GM19463 (cell line): Measurements from ENCODE around the gene EEIG1.

Experiments
- ATAC-seq: cut with Tn5 transposase; IDR thresholded peaks from one replicate; pipeline ENCODE4 v1.9.1; 2021; ENCODE audit warnings: mild to moderate bottlenecking, moderate library complexity; ENCODE audit not compliant: unreplicated experiment

The EEIG1 gene

DNA sequence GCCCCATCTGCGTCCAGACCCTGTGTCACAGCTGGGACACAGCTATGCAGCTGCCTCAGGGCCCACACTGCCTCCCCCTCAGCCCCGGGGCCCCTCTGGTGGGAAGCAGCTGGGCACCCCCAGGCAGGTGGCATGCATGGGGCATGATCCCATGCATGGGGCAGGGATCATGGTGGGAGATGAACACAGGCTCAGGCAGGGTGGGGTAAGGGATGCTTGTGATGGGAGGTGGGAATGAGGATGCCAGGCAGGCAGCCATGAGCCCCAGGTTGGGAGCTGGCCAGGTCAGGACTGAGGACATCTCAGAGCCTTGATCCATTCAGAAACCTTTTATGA is 19.7 kb downstream of the EEIG1 start:
- ATAC-seq = no peak

DNA sequence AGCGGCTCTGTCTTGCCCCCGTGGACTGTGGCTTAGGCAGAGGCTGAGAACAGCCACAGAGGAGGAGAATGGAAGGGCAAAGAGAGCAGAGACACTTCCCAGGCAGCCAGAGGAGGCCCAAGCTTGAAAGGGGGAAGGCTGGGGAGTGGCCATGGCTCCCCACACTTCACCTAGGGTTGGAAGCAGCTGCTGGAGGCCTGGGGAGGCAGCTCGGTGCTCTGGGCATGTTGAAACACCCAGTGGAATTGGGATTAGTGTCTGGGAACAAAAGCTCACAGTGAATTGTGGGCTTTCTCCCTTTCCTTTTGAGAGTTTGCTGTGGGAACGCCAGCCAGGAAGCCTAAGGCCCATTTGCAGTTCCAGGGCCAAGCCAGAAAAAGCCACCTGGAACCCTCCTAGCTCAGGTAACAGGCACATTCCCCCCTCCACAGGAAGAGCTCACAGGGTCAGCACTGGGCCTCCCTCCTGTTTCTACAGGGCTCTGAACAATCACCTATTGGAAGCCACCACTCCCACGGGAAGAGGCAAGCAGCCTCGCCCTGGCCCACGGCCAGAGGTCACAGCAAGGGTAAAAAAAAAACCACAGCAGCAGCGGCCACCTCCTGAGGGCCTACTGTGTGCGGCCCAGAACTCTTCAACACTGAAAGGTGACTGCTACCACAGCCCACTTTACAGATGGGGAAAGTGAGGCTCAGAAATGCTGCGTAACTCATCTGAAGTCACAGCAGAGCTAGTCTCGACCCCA is 20.2 kb downstream of the EEIG1 start:
- no peak for ATAC-seq

DNA sequence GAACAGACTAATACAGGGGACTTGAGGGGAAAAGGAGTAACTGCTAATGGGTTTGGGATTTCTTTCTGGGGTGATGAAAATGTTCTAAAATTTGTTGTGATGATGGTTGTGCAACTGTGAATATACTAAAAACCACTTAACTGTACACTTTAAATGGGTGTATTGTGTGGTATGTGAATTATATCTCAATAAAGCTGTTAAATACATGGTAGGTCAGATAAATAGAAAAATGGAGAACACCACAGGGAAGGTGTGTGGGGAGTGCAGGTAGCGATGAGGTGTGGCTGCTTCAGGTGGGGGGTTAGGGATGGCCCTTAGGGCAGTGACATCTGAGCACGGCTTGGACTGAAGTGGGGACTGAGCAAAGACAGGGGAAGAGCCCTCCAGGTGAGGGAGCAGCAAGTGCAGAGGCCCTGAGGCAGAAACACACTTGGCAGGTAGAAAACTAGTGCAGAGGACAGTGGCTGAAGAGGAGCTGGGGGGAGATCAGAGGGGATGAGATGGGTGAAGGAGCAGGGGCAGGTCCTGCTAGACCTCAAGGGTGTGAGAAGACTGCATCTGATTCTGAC is 20.9 kb downstream of the EEIG1 start:
- no peak for ATAC-seq

DNA sequence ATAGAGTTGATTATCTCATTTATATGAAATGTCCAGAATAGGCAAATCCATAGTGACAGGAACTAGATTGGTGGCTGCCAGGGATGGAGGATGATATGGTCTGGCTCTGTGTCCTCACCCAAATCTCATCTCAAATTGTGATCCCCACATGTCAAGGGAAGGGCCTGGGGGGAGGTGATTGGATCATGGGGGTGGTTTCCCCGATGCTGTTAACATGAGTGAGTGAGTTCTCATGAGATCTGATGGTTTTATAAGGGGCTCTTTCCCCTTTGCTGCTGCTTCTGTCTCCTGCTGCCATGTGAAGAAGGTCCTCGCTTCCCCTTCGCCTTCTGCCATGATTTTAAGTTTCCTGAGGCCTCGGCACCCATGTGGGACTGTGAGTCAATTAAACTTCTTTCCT is 21.4 kb downstream of the EEIG1 start:
- no peak for ATAC-seq

DNA sequence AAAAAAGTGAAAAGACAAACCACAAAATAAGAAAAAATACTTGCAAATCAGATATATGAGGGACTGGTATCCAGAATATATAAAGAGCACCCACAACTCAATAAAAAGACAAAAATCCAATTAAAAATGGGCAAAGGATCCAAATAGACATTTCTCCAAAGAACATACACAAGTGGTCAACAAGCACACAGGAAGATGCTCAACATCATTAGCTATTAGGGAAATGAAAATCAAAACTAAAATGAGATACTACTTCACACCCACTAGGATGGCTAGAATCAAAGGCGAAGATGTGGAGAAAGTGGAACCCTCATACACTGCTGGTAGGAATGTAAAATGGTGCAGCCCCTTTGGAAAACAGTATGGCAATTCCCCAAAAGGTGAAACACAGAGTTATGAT is 22.1 kb downstream of the EEIG1 start:
- ATAC-seq = no peak

DNA sequence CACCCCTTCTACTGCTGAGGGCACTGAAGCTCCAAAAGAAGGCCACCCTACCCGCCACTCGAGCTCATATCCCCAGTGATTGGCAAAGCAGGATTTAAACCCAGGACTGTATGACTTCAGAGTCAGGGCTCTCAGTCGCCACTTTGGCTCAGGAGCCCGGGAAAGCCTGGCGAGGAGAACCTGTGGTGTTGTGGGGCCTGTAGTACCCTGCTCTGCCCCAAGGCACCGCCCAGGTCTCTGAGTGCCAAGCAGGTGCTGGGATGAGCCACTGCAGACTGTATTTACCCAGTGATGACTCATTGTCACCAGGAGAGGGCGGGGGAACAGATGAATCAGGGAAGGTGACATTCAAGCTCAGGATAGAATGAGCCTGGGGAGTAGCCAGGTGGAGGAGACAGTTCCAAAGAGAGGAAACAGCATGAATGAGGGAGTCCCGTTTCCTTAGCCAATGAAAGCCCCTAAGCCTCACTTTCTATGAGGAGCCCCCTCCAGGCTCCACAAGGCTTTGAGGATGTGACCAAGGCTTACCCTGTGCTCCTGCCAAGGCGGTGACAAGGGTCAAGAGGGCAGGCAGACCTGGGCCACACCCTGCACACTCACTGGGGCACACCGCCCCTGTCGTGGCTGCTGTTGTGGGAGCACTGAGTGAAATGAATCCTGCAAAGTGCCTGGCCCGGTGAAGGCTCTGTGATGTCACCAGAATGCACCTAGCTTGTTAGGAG is 25.3 kb downstream of the EEIG1 start:
- ATAC-seq = peak; percentile 74

DNA sequence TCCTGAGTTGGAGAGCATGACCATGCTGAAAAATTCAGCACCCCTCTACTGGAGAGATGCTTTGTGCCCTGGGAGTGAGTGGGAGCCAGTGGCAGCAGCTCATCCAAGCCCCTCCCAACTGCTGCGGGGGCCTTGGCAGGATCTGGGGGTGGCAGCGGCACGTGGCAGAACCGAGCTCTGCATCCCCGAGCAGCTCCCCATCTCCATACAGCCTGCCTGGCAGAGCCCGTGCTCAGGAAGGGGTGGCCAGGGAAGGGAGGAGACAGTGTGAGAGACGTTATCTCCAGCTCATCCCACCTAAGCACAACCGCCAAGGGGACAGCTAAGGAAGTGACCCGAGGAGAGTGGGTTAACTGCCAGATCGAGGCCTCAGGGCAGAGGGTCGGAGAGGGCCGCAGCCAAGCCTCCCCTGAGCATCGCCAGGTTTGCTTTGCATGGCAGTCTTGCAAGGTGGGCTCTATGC is 25.9 kb downstream of the EEIG1 start:
- ATAC-seq = no peak

DNA sequence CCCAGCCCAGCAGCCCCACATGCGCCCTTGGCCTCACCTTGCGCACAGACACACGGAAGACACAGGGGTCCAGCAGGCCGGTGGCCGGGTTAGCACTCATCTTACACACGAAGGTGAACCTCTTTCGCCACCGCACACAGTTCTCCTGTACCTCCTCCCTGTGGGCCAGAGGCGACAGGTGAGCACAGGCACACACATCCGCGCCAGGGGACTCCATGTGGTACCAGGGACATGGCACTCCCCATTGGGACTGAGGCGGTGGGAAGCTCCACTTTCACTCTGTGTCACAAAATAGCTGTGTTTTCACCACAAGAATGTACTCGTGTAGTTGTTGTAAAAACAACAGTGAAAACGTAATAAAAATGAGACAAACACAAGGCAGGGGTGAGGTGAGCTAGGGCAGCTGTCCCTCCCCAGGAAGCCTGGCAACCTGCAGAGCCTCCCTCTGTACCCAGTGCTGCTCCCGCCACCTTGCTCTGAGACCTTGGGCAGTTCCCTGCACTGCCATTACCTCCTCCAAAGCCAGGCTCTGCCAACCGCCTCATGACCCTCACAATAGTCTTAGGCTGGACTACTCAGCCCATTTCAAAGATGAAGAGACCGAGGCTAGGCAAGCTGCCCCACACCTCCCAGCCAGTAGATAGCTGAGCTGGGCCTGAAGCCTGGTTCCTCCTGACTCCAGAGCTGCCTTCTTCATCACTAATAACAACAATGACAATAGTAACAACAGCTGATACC is 26.9 kb downstream of the EEIG1 start:
- ATAC-seq = no peak

DNA sequence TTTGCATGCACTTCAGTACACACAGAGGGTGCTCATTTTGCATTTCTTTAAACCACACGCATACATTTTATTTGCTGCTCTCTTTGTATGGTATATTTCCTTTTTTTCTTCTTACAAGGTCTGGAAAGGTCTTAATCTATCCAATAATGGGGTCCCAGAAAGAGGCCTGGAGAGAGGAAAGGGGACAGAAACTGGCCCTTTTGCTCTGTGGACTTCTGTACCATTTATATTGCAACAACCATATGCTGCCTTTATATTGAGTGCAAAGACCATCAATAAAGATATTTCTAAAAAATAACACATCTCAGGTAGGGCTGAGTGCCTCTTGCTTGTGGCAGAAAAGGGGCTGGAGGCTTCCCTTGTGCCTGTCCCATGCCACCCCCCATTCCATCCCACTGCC is 27.6 kb downstream of the EEIG1 start:
- no peak for ATAC-seq

DNA sequence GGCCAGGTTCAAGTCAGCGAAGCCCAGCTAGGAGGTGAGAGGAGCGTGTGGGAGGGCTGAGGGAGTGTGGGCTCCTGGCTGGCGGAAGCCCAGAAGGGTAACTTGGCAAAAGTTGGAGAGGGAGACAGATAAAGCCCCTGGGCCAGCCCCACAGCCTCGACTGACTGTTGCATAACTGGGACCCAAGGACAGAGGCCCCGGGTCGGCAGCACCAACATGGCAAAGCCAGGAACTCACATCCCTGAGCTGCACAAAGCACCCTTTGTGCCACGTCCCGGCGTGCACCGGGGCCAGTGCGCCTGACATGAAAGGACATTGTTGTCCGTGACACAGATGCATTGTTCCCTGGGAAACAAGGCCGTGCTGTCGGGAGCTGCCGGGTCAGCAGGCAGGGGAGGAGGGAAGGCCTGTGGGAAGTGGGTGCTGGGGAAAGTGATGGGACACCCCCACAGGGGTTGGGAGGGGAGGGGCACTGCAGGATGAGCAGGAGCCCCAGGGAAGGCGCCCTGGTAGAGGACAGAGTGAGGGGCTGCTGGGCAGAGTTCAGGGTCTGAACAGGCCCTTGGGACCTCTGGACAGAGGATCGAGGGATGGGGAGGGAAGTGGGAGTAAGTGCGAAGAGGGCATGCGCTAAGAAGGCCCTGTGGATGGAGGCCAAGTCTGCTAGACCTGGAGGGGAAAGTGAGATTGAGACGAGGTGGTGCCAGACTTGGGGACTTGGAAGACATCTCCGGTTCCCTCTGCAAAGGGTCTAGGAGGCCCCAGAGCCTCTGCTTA is 30.1 kb downstream of the EEIG1 start:
- ATAC-seq = no peak

DNA sequence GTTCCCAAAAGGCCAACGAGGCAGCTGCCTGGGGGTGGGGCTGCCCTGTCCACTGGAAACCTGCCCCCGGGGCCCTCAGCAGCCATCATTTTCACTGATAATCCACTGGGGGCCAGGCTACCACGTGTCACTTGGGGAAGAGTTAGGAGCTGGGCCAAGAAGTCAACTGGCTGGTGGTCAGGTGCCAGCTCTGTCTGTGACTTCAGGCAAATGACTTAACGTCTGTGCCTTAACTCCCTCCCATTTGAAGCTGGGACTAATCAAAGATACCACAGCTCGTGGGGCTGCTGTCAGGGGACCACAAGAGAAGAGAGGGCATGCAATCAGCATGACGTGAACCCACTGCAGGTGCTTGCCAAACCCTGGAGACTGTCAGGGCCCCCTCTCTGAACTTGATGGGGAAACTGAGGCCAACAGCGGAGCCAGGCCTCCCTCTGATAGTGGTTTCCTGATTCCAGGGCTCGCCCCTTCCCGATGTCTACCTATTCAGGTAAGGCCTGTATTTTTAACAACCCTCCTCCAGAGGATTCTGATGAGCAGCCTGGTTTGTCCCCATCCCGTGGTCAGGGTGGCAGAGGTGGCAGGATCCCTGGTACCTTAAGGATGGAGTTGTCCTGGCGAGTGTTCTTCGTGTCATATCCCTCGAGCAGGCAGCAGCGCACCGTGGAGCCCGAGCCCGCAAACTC is 30.8 kb downstream of the EEIG1 start:
- no peak for ATAC-seq

DNA sequence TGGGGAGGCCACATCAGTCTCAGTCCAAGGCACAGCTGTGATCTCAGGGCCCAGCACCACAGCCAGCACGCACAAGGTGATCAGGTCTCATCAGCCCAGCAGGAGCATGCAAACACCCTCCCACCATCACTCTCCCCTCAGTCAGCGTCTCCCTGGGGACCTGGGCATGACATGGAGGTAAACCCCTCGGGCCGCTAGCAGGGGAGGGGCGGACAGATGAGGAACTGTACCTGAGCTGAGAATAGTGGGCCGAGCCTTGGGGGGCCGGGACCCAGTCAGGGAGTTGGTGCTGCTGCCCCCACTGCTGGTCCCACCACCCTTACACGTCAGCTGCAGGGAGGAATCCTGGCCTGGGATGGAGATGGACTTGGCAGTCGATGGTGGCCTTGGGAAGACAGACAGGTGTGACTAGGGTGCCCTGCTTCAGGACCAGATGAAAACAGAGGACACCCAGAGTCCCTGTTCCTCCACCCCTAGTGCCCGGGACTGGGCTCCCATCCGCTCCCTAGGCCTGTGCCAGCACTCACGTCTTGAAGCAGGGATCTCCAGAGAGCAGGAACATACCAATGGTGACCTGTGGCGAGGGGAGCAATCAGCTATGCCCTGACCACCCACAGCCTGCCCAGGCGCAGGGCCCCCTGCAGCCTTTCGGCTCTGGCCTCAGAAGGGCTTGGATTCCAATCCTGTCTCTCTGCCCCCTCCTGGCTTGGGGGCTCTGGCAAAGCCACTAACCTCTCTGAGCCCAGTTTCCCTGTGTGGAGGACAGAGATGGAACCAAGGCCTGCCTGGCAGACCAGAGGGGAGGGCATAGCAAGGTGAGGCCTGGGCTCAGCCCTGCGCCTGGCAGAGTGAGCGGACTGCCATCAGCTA is 32.7 kb downstream of the EEIG1 start:
- ATAC-seq = no peak

DNA sequence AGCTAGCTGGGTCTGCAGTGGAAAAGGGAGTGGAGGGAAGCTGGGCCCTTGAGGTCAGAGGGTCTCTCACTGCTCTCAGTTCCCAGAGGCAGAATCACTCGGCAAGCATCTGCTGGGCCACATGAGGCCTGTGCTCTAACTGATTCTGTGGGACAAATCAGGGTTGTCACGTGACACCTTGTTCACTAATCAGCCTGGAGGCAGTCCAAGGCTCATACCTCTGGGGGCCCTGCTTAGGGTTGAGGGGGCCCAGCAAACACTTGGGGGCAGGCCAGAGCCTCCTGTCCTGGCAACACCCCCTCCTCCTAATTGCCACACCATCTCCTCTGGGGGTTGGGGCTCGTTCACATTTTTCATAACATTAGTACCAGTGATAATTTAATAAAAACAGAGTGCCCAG is 34.1 kb downstream of the EEIG1 start:
- no peak for ATAC-seq

DNA sequence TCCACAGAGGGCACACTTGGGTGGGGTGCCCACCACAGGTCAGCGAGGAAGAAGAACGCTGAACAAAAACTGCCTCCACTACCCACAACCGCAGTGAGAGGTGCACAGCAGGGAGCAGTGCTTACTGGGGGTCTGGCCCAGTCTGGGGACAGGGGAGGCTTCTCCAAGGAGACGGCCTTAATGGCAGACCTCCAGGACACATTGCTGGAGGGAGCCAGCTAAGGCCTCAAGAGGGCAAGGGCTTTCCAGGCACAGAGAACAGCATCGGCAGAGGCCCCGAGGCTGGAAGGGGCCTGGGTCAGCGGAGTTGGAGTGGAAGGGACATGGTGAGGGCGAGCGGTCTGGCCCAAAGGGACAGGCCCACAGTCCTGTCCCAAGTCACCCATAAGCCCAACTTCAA is 34.8 kb downstream of the EEIG1 start:
- no peak for ATAC-seq

DNA sequence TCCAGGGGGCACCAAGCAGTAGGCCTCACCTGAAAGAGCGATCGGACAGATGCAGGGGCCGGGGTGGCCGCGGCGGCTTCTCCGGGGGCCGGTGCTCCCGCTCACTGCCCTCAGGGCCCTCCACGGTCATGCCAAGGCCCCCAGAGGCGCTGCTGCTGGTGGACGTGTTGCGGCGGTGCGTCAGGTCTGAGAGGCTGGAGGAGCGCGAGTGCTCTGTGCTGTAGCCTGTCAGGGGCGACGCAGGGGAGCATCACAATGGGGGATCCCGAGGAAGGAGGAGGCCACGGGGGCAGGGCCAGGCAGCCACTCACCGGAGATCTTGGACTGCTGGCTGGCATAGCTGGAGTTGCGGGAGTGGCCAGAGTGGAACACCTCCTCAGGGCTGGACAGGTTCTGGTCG is 35.5 kb downstream of the EEIG1 start:
- no peak for ATAC-seq

DNA sequence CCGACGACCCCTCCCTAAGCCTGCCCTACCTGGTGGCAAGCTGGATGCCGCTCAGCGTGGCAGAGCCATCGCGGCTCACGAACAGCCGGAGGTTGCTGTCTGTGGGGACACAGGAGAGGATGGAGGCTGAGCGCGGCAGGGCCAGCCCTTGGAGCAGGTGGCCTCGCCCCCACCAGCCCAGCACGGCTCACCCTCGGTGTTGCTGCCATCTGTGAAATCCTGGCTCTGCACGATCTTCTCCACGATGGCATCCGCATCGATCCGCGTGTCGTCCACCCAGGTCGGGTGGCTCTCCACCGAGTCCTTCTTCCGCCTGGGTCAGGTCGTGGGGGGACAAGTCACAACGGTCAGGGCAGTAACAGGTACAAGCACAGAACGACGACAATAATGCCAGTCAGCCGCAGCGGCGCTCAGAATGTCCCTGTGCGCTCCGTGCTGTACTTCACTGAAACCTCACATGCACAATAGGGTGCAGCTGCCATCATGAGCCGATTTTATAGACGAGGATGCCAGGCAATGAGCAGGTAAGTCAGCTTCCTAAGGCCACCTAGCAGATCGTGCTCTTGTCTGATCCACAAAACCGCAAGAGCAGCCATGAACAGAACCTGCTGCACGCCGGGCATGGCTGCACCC is 36.1 kb downstream of the EEIG1 start:
- no peak for ATAC-seq

DNA sequence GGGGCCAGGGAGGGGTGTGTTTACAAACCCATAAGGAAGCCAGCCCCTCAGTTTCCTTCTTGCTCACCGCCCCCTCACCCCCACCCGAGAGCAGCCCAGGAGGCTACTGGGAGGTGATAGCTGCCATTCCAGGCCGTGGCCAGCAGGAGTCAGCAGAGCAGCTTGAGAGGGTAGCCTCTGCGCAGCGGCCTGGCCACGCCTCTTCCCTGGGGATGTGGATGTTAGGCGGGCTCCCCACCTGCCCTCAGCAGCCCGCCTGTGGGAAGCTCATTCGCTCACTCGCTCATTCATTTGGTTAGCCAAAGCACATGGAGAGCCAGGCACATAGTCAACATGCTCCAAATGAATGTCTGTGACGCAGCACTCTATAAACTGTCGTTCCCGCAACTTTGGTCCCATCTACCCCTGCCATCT is 37.1 kb downstream of the EEIG1 start:
- ATAC-seq = peak; percentile 74

DNA sequence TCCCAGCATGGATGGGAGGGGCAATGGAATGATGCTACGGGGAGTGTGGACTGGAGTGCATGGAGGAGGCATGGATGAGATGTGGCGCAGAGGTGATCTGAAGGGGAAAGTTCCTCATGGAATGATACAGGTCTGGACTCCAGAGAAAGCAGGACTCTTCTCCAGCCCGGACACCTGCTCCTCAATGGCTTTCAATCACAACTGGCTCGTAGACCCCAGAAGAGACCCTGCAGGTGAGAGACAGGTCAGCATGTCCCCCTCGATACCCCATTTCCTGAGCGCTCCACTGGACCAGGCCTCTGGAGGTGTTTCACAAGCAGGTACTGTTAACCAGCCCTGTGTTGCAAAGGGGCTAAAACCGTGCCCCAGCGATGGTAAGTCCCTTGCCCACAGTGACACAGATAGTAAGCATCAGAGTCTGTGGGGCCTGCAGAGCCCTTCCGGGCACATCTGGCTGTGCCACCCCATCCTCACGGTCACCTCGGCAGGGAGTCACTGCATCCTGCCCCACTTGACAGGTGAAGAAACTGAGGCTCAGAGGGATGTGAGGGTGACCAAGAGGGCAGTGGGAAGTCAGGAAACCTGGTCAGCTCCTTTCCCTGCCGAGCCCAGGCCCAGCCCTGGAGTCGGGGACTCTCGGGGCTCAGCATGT is 37.7 kb downstream of the EEIG1 start:
- ATAC-seq = no peak
